NCI-H2227 (cell line): ENCODE measurements around the gene MFNG.
"Not testable (repeated sequence)": the region's sequence is repeated elsewhere in the genome, so short reads cannot be mapped to it uniquely, and the experiment has no call there.

Experiments used
- DNase-seq: peaks from one replicate; lab custom pipeline; 2025; ENCODE audit not compliant: unreplicated experiment; lab: John Stamatoyannopoulos, UW

MFNG gene

GRCh38 chr22:37486224-37486845 is at the start of gene MFNG:
MFNG (minus strand) TSS chr22:37486384; CDS start chr22:37486177, 207 bp downstream.
- DNase-seq, result peak; percentile 69

- no peak for DNase-seq
Measured at GRCh38 chr22:37535159-37535558, 49.0 kb upstream of the MFNG start.

GRCh38 chr22:37534445-37534844 is 48.3 kb upstream of the MFNG start:
- no peak for DNase-seq

- no peak for DNase-seq
Measured at GRCh38 chr22:37533995-37534394, 47.8 kb upstream of the MFNG start.

GRCh38 chr22:37529652-37530345 is 43.6 kb upstream of the MFNG start:
- DNase-seq, result no peak

- DNase-seq, result not testable (repeated sequence)
Measured at GRCh38 chr22:37527952-37528351, 41.8 kb upstream of the MFNG start.

GRCh38 chr22:37527081-37527752 is 41.0 kb upstream of the MFNG start:
- DNase-seq, result not testable (repeated sequence)

- no peak for DNase-seq
Measured at GRCh38 chr22:37526376-37526775, 40.2 kb upstream of the MFNG start.

GRCh38 chr22:37525746-37526350 is 39.7 kb upstream of the MFNG start:
- DNase-seq, result no peak

GRCh38 chr22:37525073-37525745 is 39.0 kb upstream of the MFNG start:
- DNase-seq, result no peak

GRCh38 chr22:37522482-37522881 is 36.3 kb upstream of the MFNG start:
- no peak for DNase-seq

GRCh38 chr22:37521236-37521739 is 35.1 kb upstream of the MFNG start:
- DNase-seq, result peak; percentile 21

GRCh38 chr22:37520776-37521191 is 34.6 kb upstream of the MFNG start:
- DNase-seq, result no peak

GRCh38 chr22:37519268-37520195 is 33.3 kb upstream of the MFNG start, which contains the start of gene CARD10:
CARD10 (minus strand) TSS chr22:37519415; CDS start chr22:37519200, 215 bp downstream.
- peak; percentile 19 for DNase-seq

- DNase-seq, result no peak
Measured at GRCh38 chr22:37518509-37519267, 32.5 kb upstream of the MFNG start.

- no peak for DNase-seq
Measured at GRCh38 chr22:37517826-37518450, 31.8 kb upstream of the MFNG start.

- no peak for DNase-seq
Measured at GRCh38 chr22:37516456-37516855, 30.3 kb upstream of the MFNG start.

GRCh38 chr22:37515901-37516300 is 29.7 kb upstream of the MFNG start:
- no peak for DNase-seq
